Measurements from ENCODE around the gene PIRT.
"Not testable (repeated sequence)": the region's sequence is repeated elsewhere in the genome, so short reads cannot be mapped to it uniquely, and the experiment has no call there.

Gene PIRT

DNA sequence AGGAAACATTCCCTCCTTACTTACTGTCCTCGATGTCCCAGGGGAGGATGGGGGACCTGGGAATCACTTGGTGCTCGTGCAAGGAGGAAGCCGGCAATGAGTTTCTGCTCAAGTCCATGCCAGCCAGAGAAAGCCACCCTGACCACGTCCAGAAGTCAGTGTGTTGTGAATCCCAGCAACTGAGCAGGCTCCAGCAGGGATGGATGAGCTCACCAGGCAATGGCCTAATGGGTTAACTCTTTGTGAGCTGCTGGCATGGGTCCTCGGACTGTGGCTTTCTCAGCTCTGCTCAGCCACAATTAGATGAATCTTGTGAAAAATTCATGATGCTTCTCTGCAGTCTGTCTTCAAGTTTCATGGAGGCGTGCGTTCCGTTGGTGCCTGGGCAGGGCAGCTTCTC is at the start of gene PIRT:
Gene PIRT (minus strand): TSS at position 167 of the 400 bp plus-strand sequence. CDS start 12,442 bp downstream, outside the sequence.
- no peak for DNase-seq

DNA sequence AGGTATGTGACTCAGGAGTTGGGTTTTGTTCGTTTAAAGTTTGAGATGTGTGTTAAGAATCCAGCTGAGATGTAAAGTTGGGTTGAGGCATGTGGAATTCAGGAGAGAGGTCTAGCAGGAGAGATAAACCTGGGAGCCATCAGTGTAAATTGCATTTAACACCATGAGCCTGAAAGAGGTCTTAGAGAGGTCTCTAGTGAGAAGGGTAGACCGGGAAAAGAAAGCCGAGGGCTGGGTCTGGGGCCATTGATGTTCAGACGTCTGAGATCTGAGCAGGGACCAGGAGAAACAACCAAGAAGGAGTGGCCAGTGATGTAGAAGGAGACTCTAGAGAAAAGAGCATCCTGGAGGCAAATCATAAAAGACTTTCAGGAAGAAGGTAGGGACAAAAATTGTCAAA is 44.1 kb upstream of the PIRT start:
- no peak for DNase-seq

DNA sequence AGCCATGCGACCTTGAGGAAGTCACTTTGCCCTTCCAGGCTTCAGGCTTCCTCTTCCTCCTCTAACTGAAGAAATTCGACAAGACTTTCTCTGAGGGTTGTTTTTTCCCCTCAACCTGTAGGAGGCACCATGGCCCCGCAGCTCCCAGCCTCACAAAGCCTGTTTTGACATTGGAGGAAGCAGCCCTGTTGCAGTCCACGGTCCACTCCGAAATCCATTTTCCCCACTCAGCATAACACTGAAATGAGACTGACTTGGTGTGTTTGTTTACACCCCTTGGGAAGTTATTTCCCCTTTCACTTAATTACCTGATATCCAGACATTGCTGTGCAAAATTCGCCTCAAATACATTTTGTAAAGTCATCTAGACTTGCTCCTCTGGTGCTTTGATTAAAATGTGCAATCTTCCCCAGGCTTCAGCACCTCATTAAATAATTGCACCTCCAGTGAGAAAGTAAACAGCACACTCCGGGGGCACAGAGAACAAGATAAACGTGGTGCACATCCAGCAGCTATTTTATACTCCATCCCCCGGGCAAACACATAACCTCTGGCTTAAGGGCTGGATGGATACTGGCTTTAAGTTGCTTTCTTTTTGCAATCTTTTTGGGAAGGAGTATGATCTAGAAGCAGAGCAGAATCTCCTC is 41.4 kb upstream of the PIRT start:
- DNase-seq, result no peak

DNA sequence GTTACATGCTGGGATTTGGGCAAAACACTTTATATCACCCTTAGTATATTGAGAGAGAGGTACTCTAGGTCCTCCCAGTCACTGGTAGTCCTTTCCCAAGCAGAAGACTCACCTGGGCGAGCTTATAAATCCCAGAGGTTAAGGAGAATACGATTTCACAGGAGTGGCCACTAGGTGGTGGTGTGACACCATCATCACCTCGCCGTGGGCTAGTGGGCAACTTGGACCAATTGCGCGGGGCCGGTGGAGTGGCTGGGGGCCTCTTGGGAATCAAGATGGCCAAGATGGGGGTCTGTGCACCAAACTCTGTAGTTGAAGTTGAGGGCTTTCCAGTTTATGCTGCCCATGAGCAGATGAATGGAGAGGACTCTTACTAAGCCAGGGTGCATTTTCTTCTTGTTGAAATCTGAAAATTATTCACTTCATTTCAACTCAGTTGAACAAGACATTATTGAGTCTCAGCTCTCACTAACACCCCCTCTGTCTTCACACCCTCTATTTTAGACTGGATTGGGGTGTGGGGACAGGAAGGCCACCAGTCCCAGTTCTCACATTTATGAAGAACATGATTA is 38.2 kb upstream of the PIRT start:
- no peak for DNase-seq

DNA sequence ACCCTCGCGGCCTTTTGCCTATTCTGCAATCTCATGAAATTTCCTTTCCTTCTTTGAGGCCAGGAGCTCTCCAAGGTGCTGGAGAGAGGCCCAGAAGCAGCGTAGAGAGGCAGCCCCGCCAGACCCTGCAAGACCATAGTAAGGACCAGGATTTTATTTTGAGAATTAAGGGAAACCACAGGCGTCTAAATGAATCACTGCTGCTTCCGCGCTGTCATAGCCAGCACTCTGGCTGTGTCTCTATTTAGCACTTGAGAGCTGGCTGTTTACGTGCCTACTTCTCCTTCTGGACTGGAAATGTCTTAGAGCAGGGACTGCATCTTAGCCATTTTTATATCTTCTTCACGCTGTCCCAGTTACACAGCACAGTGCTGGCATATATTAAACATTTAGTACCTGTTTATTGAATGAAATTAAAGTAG is 37.6 kb upstream of the PIRT start:
- no peak for DNase-seq

DNA sequence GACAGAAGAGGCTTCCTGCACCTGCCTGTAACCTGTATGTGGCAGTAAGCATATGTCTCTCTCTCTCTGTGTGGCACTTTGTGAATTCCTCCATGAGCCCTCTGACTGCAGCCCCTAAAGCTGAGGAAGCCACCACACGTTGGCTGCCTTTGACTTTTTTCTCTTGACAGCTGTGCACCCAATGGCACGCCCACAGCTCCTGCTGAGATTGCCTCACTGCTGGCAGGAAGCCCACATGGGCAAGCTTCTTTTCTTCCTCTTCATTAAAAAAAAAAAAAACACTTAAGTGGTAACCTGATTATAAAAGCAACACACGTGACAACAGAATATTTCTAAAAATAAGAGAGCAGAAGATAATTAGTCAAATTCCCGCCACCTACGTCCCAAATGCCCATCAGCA is 34.0 kb upstream of the PIRT start:
- no peak for DNase-seq

DNA sequence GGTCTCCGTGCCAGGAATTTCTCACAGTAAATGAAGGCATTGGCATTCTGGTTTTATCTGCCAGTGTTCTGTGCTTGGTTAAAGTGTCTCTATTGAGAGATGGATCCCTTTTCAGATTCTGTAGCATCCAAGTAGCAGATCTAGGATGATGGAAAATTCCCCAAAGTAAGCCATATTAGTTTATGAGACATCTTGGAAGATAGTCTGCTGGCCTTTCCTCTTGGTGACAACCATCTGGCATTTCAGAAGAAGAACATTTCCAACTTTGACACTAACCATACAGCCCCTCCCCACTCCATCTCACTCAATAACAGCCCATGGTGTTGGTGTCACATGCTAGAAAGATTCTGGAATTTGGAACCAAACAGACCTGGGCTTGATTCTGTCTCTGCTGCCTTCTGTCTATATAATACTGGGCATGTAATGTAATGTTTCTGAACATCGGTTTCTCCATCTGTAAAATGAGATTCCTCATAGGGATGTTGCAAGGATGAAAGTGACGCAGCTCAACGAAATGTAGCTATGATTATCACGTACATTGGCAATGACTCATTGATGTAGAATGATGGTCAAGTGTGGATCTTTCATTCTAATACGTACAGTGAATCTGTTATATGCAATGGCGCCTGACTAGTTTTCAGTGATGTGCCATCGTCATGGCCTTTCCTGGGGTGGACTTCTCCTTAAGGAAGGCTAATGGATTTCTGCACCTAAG is 32.6 kb upstream of the PIRT start:
- DNase-seq, result no peak

DNA sequence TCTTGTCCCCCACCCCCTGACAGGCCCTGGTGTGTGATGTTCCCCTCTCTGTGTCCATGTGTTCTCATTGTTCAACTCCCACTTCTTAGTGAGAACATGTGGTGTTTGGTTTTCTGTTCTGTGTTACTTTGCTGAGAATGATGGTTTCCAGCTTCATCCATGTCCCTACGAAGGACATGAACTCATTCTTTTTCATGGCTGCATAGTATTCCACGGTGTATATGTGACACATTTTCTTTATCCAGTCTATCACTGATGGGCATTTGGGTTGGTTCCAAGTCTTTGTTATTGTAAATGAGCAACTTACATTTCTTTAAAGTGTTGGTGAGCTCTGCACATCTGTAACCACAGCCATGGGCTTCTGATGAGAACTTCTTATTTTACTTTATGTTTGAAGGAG is 30.9 kb upstream of the PIRT start:
- not testable (repeated sequence) for DNase-seq

DNA sequence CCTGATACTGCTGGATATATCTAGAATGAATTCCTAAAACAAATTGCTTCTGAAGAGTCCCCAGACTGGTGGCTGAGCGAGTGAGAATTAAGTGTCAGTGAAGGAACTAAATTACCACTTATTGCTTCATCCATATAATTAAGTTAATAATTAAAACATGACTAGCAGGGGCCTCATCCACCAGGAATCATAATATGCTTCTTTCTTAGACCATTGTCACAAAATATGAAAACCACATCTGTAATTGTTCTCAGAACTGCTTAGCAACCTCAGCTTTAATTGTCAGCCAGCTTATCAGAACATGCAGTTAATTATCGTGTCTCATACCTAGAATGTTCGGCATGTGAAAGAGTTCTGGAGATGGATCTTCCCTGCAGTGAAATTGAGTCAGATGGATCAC is 21.2 kb upstream of the PIRT start:
- no peak for DNase-seq

DNA sequence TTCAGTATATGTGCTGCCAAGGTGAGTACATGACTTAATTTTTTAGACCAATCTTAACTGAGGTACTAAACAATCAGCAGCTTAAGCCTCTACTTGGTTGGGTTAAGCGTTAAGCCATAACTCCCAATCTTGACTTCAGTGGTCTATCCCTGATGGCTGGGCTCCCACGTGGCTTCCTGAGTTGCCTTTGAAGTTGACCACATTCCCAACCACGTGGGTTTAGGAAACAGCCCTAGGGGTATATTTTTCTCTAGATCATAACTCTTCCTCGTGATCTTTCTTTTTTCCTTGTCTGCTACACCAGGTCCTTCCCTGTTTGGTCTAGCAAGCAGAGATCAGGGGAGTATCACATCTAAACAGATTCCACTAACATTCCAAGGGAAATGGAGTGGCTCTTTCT is 20.1 kb upstream of the PIRT start:
- DNase-seq, result no peak

DNA sequence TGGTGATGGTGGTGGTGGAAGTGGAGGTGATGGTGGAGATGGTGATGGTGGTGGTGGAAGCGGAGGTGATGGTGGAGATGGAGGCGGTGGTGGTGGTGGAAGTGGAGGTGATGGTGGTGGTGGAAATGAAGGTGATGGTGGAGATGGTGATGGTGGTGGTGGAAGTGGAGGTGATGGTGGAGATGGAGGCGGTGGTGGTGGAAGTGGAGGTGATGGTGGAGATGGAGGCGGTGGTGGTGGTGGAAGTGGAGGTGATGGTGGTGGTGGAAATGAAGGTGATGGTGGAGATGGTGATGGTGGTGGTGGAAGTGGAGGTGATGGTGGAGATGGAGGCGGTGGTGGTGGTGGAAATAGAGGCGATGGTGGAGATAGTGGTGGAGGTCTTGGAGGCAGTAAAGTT is 8.7 kb upstream of the PIRT start:
- not testable (repeated sequence) for DNase-seq

DNA sequence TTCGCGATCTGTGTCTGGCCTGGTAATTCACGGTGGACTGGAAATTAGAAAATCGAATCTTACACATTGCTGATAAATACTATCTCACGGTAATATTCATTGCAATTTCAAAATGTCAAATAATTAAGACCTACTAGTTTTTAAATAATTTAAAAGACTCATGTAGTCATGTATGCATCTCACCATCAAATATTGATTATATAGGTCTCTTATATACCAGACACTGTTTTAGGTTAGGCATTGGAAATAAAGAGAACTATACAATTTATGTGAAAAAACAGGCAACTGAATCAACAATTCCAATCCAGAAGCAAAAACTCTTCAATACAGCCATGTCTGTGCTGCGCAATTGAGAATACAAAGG is 7.5 kb upstream of the PIRT start:
- DNase-seq, result no peak

DNA sequence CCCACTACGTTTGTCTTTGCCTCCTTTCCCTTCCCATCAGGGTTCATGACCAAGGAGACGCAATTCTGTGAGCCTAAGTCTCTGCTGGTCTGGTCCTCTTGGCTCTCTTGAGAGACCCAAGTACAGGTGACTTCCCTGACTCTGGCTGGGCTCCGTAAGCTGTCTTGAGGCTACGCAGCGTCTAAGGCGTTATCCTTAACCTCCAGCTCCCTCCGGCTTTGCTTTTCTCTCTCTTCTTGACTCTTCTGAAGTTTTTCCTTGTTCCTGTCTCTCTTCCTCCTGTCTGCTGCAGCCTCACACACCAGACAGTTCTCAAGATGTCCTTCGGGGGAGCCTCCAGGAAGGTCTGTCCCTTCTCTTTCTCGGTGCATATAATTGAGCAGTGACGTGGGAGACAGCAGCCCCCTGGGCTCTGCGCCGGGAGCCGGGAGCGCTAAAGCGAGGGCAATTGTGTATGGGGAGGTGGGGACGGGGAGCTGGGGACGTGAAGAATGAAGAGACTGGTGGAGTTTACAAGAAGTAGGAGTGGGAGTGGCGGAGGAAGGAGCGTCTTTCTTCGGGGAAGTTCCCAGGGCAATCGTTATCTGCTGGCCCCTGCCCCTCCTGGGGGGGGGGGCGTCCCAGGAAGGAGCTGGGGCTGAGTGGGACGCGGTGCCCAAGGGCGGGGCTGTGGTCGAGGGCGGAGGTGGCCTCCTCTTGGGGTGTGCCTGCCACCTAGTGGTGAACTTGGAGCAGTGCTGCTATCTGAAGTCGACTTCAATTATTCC is 6.9 kb upstream of the PIRT start:
- DNase-seq, result peak; percentile 14

DNA sequence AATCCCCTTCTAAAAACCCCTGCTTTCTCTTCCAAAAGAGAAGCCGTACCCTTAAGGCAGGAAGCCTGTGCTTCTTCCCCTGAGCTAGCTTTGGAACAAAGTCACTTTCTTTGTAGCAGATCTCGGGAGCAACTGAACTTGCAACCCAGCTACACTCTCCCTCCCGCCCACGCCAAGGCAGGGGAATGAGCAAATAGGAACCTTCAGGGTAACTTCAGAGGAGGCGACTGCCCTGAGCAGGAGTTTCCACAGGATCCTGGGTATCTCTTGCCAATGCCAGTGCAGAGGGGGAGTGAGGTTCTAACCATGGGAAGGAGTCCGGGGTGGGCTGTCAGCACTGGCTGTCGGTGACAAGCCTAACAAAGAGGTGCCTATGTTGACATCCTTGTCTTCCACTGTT is 5.9 kb upstream of the PIRT start:
- DNase-seq, result no peak

DNA sequence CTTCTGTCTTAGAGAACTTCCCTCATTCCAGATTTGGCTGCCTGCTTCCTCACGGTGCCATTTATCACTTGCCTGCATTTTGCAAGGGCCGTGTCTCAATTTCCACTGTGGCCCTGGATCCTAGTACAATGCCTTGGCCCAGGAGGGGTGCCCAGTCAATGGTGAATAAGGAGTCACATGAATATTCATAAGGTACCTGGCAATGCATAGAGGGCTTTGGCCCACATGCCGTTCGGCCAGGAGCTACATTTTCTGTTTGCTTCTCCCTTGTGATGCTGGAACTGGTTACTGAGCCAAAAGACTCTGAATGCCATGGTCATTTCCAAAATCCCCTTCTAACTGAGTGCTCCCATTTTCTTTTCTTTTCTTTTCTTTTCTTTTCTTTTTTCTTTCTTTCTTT is 4.8 kb upstream of the PIRT start:
- DNase-seq, result no peak

DNA sequence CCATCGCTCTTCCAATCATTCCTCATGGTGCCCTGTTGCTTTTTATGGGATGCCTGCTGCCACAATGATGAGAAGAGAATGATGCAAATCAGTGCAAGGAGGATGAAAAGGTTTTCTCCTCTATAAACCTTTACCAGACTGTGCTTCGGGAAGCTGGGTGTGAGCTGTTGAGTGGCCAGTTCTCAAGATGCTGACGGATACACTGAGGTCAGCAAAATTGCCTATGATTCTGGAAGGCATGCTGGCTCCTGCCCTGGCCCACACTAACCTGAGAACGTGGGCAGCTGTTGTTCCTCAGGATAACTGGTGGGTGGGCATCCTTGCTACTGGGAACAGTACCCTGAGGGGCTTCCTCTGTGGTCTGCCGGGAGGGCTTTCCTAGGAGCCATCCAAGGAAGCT is 795 bp upstream of the PIRT start:
- no peak for DNase-seq

DNA sequence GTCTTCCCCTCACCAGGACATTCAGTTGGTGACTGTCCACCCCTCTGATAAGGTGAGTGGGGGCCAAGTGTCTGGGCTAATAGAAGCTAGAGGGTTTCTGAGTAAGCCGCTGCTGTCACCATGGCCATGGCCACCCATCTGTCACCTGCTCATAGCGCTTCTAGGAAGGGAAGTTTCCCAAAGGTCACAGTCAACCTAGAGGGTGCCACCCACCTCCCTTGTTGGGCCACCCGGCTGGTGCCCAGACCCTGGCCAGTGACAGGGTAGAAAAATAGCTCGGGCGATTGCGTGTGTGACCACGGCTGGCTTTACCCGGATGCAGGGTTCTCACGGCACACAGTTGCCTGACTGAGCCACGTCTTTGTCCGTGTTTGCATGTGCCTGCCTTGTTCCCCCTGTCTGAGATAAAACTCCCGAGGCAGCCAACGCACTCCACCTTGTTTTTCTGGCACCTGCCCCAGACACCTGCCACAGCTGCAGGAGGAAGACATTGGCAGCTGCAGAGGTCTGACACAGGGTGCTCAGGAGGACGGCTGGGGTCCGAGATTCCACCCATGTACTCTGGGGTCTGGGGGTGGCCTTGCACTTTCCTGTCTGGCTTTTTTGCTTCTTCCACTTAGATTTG is 809 bp downstream of the PIRT start:
- DNase-seq, result peak; percentile 2

DNA sequence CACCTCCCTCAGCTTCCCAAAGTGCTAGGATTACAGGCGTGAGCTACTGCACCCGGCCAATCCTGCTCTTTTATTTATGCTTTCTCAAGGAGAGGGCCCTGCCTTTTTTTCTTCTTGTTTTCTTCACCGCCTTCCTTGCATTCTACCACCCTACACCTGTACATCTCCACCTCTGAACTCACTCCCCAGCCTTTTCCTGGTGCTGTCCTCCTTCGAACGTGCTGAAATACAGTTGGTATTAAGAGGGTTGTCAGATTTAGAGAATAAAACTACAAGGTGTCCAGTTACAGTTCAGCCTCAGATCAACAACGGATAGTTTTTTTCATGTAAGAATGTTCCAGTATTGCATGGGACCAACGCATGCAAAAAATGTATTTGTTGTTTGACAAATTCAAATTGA is 1.7 kb downstream of the PIRT start:
- DNase-seq, result no peak

DNA sequence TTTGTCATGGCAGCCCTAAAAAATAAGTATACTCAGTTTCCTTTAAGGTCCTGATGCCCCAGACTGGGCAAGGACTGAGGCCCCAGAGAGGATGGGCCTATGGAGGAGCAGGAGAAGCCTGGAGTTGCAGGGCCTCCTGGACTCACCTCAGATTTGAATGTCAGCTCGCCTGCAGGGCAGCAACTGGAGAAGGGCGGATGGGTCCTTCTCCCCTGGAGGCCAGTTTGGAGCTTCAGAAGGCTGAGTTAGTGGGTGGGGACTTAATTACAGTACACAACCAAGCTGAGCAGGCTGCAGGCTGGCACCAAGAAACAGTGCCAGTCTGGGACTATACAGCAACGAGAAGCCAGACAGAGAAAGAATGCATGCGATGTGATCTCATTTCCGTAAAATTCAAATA is 6.2 kb downstream of the PIRT start:
- DNase-seq, result no peak

DNA sequence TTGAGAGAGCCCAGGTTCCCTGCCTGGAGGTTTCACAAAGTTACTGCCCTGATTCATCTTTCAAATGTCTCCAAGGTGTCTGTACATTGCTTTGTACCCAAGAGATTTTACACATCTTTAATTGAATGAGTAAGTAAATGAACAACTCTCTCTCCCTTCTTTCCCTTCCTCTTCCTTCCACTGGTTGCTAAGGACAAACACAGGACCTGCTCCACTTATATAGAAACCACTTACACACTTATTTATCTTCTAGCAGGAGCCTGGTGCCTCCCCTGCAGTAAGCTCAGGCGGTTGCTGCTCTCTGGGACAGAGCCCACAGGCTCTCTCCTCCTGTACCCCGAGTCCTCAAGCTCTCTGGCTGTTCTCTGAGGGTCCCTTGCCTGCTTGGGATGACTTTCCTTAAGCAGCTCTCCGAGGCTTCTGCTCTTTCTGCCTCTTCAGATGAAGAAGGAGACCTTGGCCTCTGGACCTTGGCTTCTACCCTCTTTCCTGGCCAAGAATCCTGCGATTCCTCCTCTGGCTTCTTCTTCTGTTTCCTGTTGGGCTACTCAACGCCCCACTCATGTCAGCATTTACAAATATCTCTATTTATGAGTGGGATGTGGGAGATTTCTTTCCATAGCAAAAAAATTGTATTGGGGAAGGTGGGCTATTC is 9.9 kb downstream of the PIRT start:
- no peak for DNase-seq

DNA sequence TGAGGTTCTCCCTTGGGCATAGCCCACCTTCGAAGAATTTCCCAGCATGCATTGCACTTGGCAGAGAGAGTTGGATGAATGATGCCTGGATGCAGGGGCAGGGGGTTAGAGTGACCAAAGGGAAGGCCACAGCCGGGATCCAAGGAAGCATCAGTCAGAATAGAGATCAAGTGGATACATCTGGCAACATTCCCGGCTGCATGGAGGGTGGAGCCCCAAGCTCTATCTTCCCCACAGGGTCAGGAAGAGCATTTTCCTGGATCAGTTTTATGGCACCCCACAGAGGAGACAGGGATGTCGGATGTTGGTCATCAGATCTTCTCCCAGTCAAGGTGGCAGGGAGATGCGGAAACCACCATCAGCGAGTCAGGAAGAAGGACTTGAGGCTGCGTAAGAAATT is 13.0 kb downstream of the PIRT start:
- no peak for DNase-seq

DNA sequence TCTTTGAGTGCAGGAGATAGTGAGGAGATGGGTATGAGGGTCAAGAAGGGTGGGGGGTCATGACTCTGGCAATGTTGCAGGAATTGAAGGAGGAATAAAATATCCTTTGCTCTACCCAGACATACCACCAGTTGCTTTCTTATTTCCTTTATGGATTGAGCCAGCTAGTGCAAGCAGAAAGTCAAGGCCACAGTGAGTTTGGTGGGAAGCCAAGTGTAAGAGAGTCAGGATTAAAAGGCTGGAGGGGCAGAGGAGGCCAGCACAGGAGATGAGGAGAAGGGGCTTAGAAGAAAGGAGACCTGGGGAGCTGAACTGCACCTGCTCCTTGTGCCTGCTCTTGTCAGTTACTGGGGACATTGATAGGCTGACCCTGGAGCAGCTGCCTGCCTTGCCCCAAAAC is 16.1 kb downstream of the PIRT start:
- no peak for DNase-seq

DNA sequence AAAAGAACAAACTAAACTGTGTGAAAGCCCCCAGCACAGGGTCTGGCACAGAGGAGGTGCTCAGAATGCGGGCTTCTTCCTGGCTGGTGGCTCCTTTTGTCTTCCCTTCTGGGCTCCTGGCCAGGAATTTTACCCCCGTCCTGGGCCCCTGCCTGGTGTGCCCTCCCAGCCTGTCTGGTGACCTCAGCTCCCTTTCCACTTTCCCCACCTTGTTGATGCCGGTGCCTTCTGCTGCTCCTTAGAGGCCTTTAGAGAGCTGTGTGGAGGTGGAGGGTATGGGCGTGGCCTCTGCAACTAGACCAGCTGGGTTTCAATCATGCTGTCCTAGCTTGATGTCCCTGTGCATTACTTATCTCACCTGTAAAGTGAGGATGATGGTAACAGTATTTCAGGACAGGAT is 16.8 kb downstream of the PIRT start:
- no peak for DNase-seq
